PC-3 (cell line): ENCODE results near the gene PDC.

Source experiments
- EZH2phosphoT487 ChIP-seq: fragments of 300-600 bp; sonication (generic); IDR thresholded peaks from 2 replicates; pipeline ENCODE4 v1.6.1; 2018; ENCODE audit warnings: mild to moderate bottlenecking, antibody characterized with exemption, low read length, borderline replicate concordance
- TF ChIP-seq, protein P1 (sequence below): fragments of 300-600 bp; sonication (generic); conservative IDR thresholded peaks from 2 replicates; pipeline ENCODE4 v1.5.1; 2017; ENCODE audit warnings: antibody characterized with exemption, low read depth, mild to moderate bottlenecking, low read length

DNA sequence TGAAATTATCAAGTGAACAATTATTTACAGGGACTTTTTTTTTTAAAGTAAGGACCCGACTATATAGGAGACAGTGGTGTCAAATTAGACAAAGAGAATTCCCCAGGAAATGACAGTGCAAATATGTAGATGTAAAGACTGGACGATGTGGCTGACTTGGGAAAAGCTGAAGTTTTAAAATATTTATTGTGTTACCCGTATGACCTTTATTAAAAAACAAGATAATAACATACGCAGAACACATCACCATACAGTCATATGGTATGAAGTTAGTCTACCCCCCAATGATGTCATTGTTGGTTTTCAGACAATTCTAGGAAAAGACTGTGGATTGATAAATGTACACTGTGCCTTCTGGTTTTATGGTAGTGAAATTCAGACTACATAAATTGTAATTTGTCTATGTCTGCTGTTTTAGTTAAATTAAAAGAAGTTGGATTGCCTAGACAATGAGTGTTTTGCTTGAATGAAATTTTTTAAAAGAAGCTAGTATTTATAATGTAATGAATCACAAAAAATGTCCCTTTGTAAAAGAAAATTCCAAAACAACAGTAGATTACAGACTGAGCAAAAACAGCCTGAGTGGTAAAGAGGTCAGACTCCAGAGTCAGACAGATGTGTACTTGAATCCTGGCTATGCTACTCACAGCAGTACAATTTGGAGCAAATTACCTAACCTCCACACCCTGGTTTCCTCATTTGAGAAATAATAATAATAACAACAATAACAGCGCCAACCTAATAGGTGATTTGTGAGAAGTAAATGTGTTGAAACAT lies 15.5 kb upstream of the PDC start:
- TF ChIP-seq, protein P1, sequence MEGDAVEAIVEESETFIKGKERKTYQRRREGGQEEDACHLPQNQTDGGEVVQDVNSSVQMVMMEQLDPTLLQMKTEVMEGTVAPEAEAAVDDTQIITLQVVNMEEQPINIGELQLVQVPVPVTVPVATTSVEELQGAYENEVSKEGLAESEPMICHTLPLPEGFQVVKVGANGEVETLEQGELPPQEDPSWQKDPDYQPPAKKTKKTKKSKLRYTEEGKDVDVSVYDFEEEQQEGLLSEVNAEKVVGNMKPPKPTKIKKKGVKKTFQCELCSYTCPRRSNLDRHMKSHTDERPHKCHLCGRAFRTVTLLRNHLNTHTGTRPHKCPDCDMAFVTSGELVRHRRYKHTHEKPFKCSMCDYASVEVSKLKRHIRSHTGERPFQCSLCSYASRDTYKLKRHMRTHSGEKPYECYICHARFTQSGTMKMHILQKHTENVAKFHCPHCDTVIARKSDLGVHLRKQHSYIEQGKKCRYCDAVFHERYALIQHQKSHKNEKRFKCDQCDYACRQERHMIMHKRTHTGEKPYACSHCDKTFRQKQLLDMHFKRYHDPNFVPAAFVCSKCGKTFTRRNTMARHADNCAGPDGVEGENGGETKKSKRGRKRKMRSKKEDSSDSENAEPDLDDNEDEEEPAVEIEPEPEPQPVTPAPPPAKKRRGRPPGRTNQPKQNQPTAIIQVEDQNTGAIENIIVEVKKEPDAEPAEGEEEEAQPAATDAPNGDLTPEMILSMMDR = no peak
- TF ChIP-seq EZH2phosphoT487 = no peak
